Activated CD4-positive, alpha-beta T cell treated with anti-CD3 and anti-CD28 coated beads for 36 hours (primary cell): ENCODE data around the gene GIGYF2. TPM values are rescaled to one million over a fixed set of nuclear protein-coding genes. Genes with fewer than 3 reads are reported as not detected.
"Not testable (repeated sequence)": the region's sequence is repeated elsewhere in the genome, so short reads cannot be mapped to it uniquely, and the experiment has no call there.

Experiments used
- ATAC-seq: fragments of 200-7000 bp; cut with Tn5 transposase; one replicate; pipeline ENCODE4 v1.10.0; 2021; ENCODE audit warnings: mild to moderate bottlenecking, moderate library complexity
- CTCF ChIA-PET: fragments of 350-600 bp; sonication (Branson Sonifier 250); formaldehyde crosslinking; loops from one replicate; lab custom pipeline; 2021; ENCODE audit warnings: antibody characterized with exemption; lab: Charles Lee
- POLR2A ChIA-PET: fragments of 350-600 bp; sonication (Branson Sonifier 250); formaldehyde crosslinking; loops from one replicate; lab custom pipeline; 2021; ENCODE audit warnings: antibody characterized with exemption, inconsistent platforms; lab: Charles Lee
- DNase-seq: peaks from one replicate; pipeline ENCODE4 v3.0.0-alpha.2; 2020
- H3K27ac Mint-ChIP-seq: one replicate; pipeline ENCODE4 v1.8.0; 2021; ENCODE audit warnings: mixed read lengths
- H3K27me3 Mint-ChIP-seq: one replicate; pipeline ENCODE4 v1.8.0; 2021; ENCODE audit warnings: mixed read lengths
- H3K36me3 Mint-ChIP-seq: one replicate; pipeline ENCODE4 v1.8.0; 2021; ENCODE audit warnings: low read depth, mixed read lengths
- H3K4me1 Mint-ChIP-seq: one replicate; pipeline ENCODE4 v1.8.0; 2021; ENCODE audit warnings: mixed read lengths
- H3K4me3 Mint-ChIP-seq: one replicate; pipeline ENCODE4 v1.8.0; 2021; ENCODE audit warnings: mild to moderate bottlenecking, moderate library complexity, mixed read lengths
- H3K9me3 Mint-ChIP-seq: one replicate; pipeline ENCODE4 v1.8.0; 2021; ENCODE audit warnings: low read depth, mixed read lengths
- intact Hi-C, 2 experiments: fragments of 100-400 bp; cut with DNase I in 1 of 2; cut with micrococcal nuclease in 1 of 2; formaldehyde crosslinking; loops; one replicate each; pipeline versions ENCODE4 v1.14.2 to v1.15.1; 2022 to 2024; cut with DNase I, micrococcal nuclease
- total RNA-seq, 2 experiments: library from RNA; stranded (reverse); gene quantifications; one replicate each; pipeline ENCODE4 v1.2.3, GENCODE V29; 2021

The GIGYF2 gene
- total RNA-seq, 2 experiments from 2014 or later, result 51.1 to 51.9 TPM

DNA sequence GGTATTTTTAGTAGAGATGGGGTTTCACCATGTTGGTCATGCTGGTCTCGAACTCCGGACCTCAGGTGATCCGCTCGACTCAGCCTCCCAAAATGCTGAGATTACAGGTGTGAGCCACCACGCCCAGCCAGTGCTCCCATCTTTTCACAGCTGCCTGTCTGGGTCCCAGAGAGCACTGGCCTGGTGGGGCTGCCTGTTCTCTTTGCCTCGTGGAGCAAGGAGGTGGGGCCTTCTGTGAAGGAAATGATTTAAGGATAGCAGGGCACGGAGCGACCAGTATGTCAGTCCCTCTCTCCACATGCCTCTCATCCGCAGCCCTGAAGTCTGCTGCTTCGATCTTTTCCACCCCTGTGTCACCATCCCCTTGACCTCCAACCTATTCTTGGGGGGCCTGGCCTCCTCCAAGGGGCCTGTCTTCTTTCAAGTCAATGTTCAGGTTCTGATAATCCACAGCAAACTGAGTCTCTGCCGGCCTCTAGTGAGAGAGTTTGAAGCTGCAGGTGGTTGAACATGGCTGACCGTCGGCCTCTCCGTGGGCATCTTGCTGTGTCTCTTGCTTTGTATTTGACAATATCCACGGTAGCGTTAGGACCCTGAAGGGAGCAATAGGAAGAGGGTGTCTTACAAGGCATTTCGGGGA, 28.2 kb upstream of the GIGYF2 start:
- H3K4me1 Mint-ChIP-seq, result no peaks in the 10 kb centered on the region
- intact Hi-C loops, result no loop called here
- H3K4me3 Mint-ChIP-seq, result no peak overlapping the region
- no peaks in the 10 kb centered on the region for H3K36me3 Mint-ChIP-seq
- ChIA-PET CTCF (no interaction called here), POLR2A (no interaction called here)
- H3K27me3 Mint-ChIP-seq, result peaks cover 3% of the 10 kb centered on the region
- DNase-seq (peak; percentile 11), ATAC-seq (no peak)
- no peaks in the 10 kb centered on the region for H3K9me3 Mint-ChIP-seq
- no peak overlapping the region for H3K27ac Mint-ChIP-seq

DNA sequence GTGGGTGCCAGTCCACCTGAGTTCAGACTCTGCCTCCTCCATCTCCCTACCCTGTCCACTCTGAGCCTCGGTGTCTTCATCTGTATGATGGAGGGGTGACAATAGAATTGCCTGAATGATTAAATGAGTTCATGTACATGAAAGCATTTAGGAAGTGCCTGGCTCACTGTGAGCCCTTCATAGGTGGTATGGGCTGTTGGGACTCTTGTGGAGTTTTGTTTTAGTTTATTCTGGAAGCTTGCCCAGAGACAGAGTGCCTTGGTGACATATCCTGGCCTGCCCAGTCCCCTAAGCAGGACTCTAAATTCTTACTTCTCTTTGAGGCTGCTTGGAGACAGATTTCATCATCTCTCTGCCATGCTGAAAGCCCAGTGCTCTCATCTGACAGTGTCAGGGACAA, 24.5 kb upstream of the GIGYF2 start:
- intact Hi-C loops, result no loop called here
- no peak for ATAC-seq
- no peak for DNase-seq
- Mint-ChIP-seq H3K9me3 (no peaks in the 10 kb centered on the region), H3K27me3 (peaks cover 3% of the 10 kb centered on the region), H3K36me3 (no peaks in the 10 kb centered on the region), H3K27ac (no peak overlapping the region), H3K4me3 (no peak overlapping the region), H3K4me1 (no peaks in the 10 kb centered on the region)
- ChIA-PET CTCF (no interaction called here), POLR2A (no interaction called here)

DNA sequence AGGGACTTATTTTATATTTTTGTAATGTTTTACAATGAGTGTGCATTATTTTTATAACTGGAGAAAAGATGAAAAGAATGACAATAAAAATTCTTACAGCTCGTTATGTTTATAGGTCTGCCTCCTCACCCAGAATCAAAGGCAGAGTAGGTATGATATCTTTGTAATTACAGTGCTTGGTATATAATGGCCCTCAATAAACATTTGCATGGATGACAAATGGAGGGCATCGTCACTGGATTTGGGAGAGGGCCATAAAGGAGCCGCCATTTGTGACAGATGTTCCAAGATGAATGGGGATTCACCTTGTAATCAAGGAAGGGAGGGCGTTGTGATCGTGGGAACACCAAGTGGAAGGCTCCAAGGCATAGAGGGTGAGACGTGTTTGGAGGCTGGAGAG, 22.6 kb upstream of the GIGYF2 start:
- CTCF ChIA-PET, result interaction anchor here (0.8 kb wide), 1 partner anchor 568 kb away, joined by 3 read pairs; no protein-coding TSS in a partner anchor
- Mint-ChIP-seq H3K27me3 (no peaks in the 10 kb centered on the region), H3K36me3 (no peaks in the 10 kb centered on the region), H3K4me1 (no peaks in the 10 kb centered on the region), H3K27ac (no peak overlapping the region), H3K9me3 (no peaks in the 10 kb centered on the region), H3K4me3 (no peak overlapping the region)
- DNase-seq (no peak), ATAC-seq (no peak)
- POLR2A ChIA-PET, result no interaction called here
- intact Hi-C loops, result no loop called here

DNA sequence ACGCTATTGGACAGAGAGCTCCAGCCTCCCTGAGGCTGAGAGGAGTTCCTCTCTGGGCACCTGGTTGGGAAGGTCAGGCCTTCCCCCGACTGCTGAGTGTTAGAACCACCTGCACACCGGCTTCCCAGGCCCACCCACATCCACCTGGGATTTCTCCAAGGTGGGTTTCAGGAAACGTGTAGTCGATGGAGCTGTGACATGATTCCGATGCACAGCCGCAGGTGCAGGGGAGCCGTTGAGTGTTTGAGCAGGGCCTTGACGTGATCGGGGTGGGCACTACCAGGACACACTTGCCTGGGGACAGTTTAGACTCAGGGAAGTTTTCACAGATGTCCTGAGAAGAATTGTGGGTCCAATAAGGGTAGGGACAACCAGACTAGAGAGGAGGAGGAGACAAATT, 21.8 kb upstream of the GIGYF2 start:
- CTCF ChIA-PET, result no interaction called here
- H3K4me1 Mint-ChIP-seq, result no peaks in the 10 kb centered on the region
- intact Hi-C loops, result no loop called here
- no peak overlapping the region for H3K27ac Mint-ChIP-seq
- POLR2A ChIA-PET, result no interaction called here
- H3K36me3 Mint-ChIP-seq, result no peaks in the 10 kb centered on the region
- H3K9me3 Mint-ChIP-seq, result no peaks in the 10 kb centered on the region
- DNase-seq (no peak), ATAC-seq (no peak)
- H3K27me3 Mint-ChIP-seq, result peaks cover 2% of the 10 kb centered on the region
- no peak overlapping the region for H3K4me3 Mint-ChIP-seq

DNA sequence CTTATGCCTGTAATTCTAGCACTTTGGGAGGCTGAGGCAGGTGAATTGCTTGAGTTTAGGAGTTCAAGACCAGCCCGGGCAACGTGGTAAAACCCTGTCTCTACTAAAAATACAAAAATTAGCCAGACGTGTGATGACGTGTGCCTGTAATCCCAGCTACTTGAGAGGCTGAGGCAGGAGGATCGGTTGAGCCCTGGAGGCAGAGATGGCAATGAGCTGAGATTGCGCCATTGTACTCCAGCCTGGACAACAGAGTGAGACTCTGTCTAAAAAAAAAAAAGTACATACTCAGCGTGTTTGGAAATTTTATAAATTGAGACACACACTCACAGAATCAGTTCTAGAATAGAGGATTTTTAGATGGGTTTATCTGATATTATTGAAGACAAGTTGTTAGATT, 17.1 kb upstream of the GIGYF2 start:
- intact Hi-C loops, result no loop called here
- ATAC-seq (no peak), DNase-seq (no peak)
- ChIA-PET POLR2A (no interaction called here), CTCF (no interaction called here)
- peaks cover 7% of the 10 kb centered on the region for H3K27me3 Mint-ChIP-seq
- H3K4me1 Mint-ChIP-seq, result no peaks in the 10 kb centered on the region
- H3K27ac Mint-ChIP-seq, result no peak overlapping the region
- no peaks in the 10 kb centered on the region for H3K36me3 Mint-ChIP-seq
- H3K9me3 Mint-ChIP-seq, result no peaks in the 10 kb centered on the region
- no peak overlapping the region for H3K4me3 Mint-ChIP-seq

DNA sequence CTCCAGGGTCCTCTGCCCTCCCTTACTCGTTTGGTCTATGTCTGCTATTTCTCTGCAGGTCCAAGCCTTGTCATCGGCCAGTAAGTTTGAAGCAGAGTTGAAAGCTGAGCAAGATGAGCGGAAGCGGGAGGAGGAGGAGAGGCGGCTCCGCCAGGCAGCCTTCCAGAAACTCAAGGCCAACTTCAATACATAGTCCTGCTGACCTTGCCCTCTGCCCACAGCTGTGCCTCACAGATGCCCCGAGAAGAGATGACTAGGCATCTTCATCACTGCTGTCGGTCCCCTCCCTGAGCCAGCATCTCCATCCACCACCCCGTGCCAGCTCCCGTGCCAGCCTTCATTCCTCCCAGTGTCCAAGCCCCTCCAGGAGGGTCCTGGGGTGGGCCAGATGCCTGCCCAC, 15.6 kb upstream of the GIGYF2 start:
- peaks cover 7% of the 10 kb centered on the region for H3K27me3 Mint-ChIP-seq
- no peak overlapping the region for H3K27ac Mint-ChIP-seq
- DNase-seq, result no peak
- ChIA-PET POLR2A (no interaction called here), CTCF (interaction anchor here (0.6 kb wide), 1 partner anchor 909 kb away, joined by 3 read pairs; no protein-coding TSS in a partner anchor)
- no peak for ATAC-seq
- no peaks in the 10 kb centered on the region for H3K36me3 Mint-ChIP-seq
- H3K4me3 Mint-ChIP-seq, result no peak overlapping the region
- H3K9me3 Mint-ChIP-seq, result no peaks in the 10 kb centered on the region
- intact Hi-C loops, result no loop called here
- H3K4me1 Mint-ChIP-seq, result no peaks in the 10 kb centered on the region

DNA sequence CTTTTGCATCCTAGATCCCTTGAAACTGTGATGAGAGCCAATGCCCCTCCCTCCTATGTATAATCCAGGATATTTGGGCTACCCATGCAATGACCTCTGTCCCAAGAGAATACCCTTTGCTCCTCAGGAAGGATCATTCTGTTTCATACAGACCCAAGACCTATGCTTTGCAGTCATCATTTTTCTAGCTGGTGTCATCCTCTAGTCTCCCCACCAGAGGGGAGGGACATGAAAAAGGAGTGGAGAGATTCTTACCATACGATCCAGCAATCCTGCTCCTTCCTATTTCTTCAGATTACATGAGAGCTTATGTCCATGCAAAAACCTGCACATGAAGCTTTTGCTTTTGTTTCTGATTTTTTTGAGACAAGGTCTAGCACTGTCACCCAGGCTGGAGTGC, 13.8 kb upstream of the GIGYF2 start:
- Mint-ChIP-seq H3K36me3 (no peaks in the 10 kb centered on the region), H3K4me3 (no peak overlapping the region), H3K27ac (no peak overlapping the region), H3K27me3 (peaks cover 7% of the 10 kb centered on the region), H3K4me1 (no peaks in the 10 kb centered on the region), H3K9me3 (no peaks in the 10 kb centered on the region)
- ATAC-seq, result no peak
- ChIA-PET CTCF (no interaction called here), POLR2A (no interaction called here)
- intact Hi-C loops, result no loop called here
- DNase-seq, result no peak

DNA sequence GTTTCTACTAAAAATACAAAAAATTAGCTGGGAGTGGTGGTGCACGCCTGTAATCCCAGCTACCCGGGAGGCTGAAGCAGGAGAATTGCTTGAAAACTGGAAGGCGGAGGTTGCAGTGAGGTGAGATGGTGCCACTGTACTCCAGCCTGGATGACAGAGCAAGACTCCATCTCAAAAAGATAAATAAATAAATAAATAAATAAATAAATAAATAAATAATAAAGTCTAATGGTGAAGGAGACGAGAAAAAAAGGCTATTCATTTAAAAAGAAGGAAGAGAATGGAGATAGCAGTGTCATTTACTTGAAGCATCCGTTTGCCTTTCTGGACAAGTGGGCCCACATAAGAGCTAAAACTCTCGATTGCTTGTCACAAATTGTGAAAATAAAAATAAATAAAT, 11.7 kb upstream of the GIGYF2 start:
- H3K9me3 Mint-ChIP-seq, H3K27me3 Mint-ChIP-seq, H3K4me3 Mint-ChIP-seq, CTCF ChIA-PET, POLR2A ChIA-PET, H3K4me1 Mint-ChIP-seq, DNase-seq, intact Hi-C loops, H3K27ac Mint-ChIP-seq, ATAC-seq, H3K36me3 Mint-ChIP-seq: not testable (repeated sequence)

DNA sequence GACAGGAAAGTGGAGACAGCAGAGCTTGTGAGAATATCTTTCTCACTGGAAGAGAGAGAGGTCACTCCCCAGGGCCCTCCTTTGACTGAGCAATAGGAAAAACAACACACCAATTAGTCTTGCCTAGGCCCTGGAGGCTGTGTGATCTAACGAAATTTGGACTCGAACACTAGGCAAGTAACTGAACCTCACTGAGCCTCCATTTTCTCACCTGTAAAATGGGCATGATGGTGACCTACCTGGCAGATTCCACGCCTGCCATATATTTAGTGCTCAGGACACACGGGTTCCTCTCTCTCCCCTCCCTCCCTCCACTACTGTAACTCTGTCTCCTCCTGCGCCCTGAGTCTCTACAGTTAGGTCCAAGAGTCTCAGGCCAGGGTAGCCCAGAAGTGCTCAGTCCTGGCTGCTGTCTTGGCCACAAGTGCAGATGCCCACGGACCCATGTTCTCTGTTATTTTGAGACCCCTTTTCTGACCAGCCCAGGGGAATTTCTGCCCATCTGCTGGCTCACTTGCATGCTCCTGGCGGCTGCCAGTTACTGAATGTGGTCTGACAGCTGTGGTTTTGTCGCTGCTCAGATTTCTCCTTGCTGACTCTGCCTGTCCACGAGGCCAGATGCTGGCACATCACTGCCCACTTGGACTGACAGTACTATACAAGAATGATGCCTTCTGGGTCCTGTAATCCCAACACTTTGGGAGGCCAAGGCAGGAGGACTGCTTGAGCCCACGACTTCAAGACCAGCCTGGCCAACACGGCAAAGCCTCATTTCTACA, 9.6 kb upstream of the GIGYF2 start:
- no peak overlapping the region for H3K4me3 Mint-ChIP-seq
- no peaks in the 10 kb centered on the region for H3K4me1 Mint-ChIP-seq
- ATAC-seq (no peak), DNase-seq (no peak)
- intact Hi-C loops, result no loop called here
- ChIA-PET POLR2A (no interaction called here), CTCF (interaction anchor here (0.6 kb wide), 1 partner anchor 8 kb away, joined by 3 read pairs; no protein-coding TSS in a partner anchor)
- no peaks in the 10 kb centered on the region for H3K27me3 Mint-ChIP-seq
- H3K9me3 Mint-ChIP-seq, result no peaks in the 10 kb centered on the region
- no peaks in the 10 kb centered on the region for H3K36me3 Mint-ChIP-seq
- H3K27ac Mint-ChIP-seq, result no peak overlapping the region

DNA sequence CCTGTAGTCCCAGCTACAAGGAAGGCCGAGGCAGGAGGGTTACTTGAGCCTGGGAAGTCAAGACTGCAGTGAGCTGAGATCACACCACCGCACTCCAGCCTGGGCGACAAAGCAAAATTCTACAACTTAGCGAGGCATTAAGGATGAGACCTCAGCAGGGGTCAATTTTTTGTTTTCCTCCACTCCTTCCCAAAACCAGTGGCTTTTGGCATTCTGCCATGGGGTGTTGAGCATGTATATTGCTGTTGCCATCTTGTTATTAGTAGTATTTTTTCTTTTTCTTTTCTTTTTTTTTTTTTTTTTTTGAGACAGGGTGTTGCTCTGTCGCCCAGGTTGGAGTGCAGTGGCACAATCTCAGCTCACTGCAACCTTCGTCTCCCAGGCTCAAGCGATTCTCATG, 8.9 kb upstream of the GIGYF2 start:
- Mint-ChIP-seq H3K9me3 (no peaks in the 10 kb centered on the region), H3K27me3 (no peaks in the 10 kb centered on the region), H3K36me3 (no peaks in the 10 kb centered on the region), H3K4me1 (no peaks in the 10 kb centered on the region), H3K4me3 (no peak overlapping the region), H3K27ac (no peak overlapping the region)
- ATAC-seq (no peak), DNase-seq (no peak)
- intact Hi-C loops, result no loop called here
- CTCF ChIA-PET, result interaction anchor here (1.2 kb wide), 1 partner anchor 78 kb away, joined by 3 read pairs; no protein-coding TSS in a partner anchor
- POLR2A ChIA-PET, result no interaction called here

DNA sequence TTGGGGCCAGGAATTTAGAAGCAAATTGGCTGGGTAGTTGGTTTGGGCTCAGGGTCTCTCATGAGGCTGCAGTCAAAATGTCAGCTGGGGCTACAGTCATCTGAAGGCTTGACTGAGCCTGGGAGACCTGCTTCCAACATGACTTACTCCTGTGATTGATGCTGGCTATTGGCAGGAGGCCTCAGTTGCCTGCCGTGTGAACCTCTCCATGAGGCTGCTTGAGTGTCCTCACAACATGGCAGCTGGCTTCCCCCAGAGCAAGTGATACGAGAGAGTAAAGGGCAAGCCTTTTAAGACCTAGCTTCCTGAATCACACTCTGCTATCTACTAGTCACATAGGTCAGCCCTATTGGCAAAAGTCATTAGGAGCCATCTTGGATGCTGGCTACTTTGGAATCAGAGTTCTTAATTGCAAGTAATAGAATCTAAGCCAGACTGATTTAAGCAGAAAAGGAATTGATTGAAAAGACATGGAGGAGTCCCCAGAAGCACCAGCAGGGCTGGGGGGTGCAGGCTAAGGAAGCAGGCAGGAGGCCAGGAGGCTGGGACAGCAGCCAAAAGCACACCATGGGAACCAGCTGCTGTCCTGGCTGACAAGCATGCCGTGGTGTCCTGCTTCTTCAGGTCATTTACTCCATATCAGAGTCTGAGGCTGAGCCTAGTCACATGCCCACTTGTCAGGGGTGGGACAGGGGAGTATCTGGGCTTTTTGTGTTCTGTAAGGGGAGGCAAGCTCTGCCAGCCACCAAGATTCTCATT, 7.8 kb upstream of the GIGYF2 start:
- DNase-seq (no peak), ATAC-seq (no peak)
- Mint-ChIP-seq H3K27ac (no peak overlapping the region), H3K27me3 (no peaks in the 10 kb centered on the region), H3K4me1 (no peaks in the 10 kb centered on the region), H3K4me3 (no peak overlapping the region), H3K9me3 (no peaks in the 10 kb centered on the region), H3K36me3 (no peaks in the 10 kb centered on the region)
- ChIA-PET CTCF (interaction anchor here (1.2 kb wide), 1 partner anchor 79 kb away, joined by 3 read pairs; no protein-coding TSS in a partner anchor), POLR2A (interaction anchor here (0.6 kb wide), 1 partner anchor 82 kb away, joined by 3 read pairs; no protein-coding TSS in a partner anchor)
- intact Hi-C loops, result no loop called here
